HepG2 (cell line): Measurements from ENCODE around the gene APBB3. TPM values are rescaled to one million over a fixed set of nuclear protein-coding genes. Genes with fewer than 3 reads are reported as not detected.

Experiments used
- ADNP ChIP-seq: sonication (generic); formaldehyde crosslinking; IDR thresholded peaks from 2 replicates; pipeline ENCODE4 v1.4.0; 2020; ENCODE audit warnings: missing genetic modification reagents
- DPF2 ChIP-seq: sonication (generic); formaldehyde crosslinking; IDR thresholded peaks from 2 replicates; pipeline ENCODE4 v1.4.0; 2020; ENCODE audit warnings: mild to moderate bottlenecking, low read depth, missing genetic modification reagents, borderline replicate concordance
- HOXA5 ChIP-seq: sonication (generic); formaldehyde crosslinking; IDR thresholded peaks from 2 replicates; pipeline ENCODE4 v1.4.0; 2020; ENCODE audit warnings: missing genetic modification reagents
- MEIS1 ChIP-seq: sonication (generic); formaldehyde crosslinking; IDR thresholded peaks from 2 replicates; pipeline ENCODE4 v1.9.0; 2021; ENCODE audit warnings: mild to moderate bottlenecking, missing genetic modification reagents, moderate library complexity, borderline replicate concordance
- MTERF4 ChIP-seq: sonication (generic); formaldehyde crosslinking; IDR thresholded peaks from 2 replicates; pipeline ENCODE4 v1.8.0; 2023; ENCODE audit warnings: mild to moderate bottlenecking, missing genetic modification reagents
- RORA ChIP-seq: sonication (generic); formaldehyde crosslinking; IDR thresholded peaks from 2 replicates; pipeline ENCODE4 v1.5.0; 2020; ENCODE audit warnings: mild to moderate bottlenecking, missing genetic modification reagents, moderate library complexity
- SOX13 ChIP-seq, 3 experiments: fragments of 450-650 bp in 1 of 3; sonication (generic) in 1 of 3; formaldehyde crosslinking in 1 of 3; IDR thresholded peaks in 2 of 3; conservative IDR thresholded peaks in 1 of 3; 2 replicates each; pipeline versions ENCODE4 v1.5.0 to v1.6.1; 2016 to 2020; ENCODE audit warnings: antibody characterized with exemption in 1 of 3, mild to moderate bottlenecking in 1 of 3, missing compliant biosample characterization in 1 of 3, missing genetic modification reagents in 1 of 3, moderate library complexity in 1 of 3
- STAT6 ChIP-seq: sonication (generic); formaldehyde crosslinking; IDR thresholded peaks from 2 replicates; pipeline ENCODE4 v1.4.0; 2020; ENCODE audit warnings: missing genetic modification reagents, mild to moderate bottlenecking, borderline replicate concordance
- ZBTB7B ChIP-seq: sonication (generic); formaldehyde crosslinking; IDR thresholded peaks from 2 replicates; pipeline ENCODE4 v1.4.0; 2020; ENCODE audit warnings: missing genetic modification reagents
- ZNF451 ChIP-seq: sonication (generic); formaldehyde crosslinking; IDR thresholded peaks from 2 replicates; pipeline ENCODE4 v1.5.0; 2020; ENCODE audit warnings: mild to moderate bottlenecking, missing genetic modification reagents
- ZNF766 ChIP-seq: sonication (generic); formaldehyde crosslinking; IDR thresholded peaks from 2 replicates; pipeline ENCODE4 v1.5.0; 2020; ENCODE audit warnings: missing genetic modification reagents, borderline replicate concordance
- ZNF883 ChIP-seq: sonication (generic); formaldehyde crosslinking; IDR thresholded peaks from 2 replicates; pipeline ENCODE4 v1.5.1; 2020; ENCODE audit warnings: mild to moderate bottlenecking, missing genetic modification reagents; ENCODE audit errors: not compliant biosample characterization
- polyA plus RNA-seq, 8 experiments: library from polyadenylated mRNA; depleted of rRNA in 3 of 8; stranded (reverse) in 7 of 8; unstranded in 1 of 8; fragments of >200 nt; fragmentation: Illumina TruSeq in 4 of 8; extraction: Trizol in 4 of 8; gene quantifications; 2 replicates each; pipeline versions ENCODE4 v1.2.1 to v1.2.3, GENCODE V29; 2011 to 2016; ENCODE audit warnings: low read depth in 4 of 8, missing spikeins in 1 of 8, mixed read lengths in 1 of 8; ENCODE audit not compliant: insufficient read depth in 1 of 8
- total RNA-seq, 5 experiments: library from RNA; depleted of rRNA; stranded (reverse); fragments of >200 nt; fragmentation: Illumina TruSeq; extraction: Trizol; gene quantifications; 2 replicates each; pipeline ENCODE4 v1.2.3, GENCODE V29; 2016; ENCODE audit warnings: low read depth in 1 of 5
- TF ChIP-seq, protein P1 (sequence below): sonication (generic); formaldehyde crosslinking; IDR thresholded peaks from 2 replicates; pipeline ENCODE4 v1.5.1; 2020; ENCODE audit warnings: missing genetic modification reagents, mild to moderate bottlenecking, borderline replicate concordance
- TF ChIP-seq, protein P2 (sequence below): sonication (generic); formaldehyde crosslinking; IDR thresholded peaks from 2 replicates; pipeline ENCODE4 v1.5.0; 2020; ENCODE audit warnings: mild to moderate bottlenecking, missing genetic modification reagents

The APBB3 gene
- total and polyA plus RNA-seq, 2 of the 13 experiments (the other 11 are each of a cell fraction or from before 2014, with no cell fraction given): 0.38 to 0.78 TPM

DNA sequence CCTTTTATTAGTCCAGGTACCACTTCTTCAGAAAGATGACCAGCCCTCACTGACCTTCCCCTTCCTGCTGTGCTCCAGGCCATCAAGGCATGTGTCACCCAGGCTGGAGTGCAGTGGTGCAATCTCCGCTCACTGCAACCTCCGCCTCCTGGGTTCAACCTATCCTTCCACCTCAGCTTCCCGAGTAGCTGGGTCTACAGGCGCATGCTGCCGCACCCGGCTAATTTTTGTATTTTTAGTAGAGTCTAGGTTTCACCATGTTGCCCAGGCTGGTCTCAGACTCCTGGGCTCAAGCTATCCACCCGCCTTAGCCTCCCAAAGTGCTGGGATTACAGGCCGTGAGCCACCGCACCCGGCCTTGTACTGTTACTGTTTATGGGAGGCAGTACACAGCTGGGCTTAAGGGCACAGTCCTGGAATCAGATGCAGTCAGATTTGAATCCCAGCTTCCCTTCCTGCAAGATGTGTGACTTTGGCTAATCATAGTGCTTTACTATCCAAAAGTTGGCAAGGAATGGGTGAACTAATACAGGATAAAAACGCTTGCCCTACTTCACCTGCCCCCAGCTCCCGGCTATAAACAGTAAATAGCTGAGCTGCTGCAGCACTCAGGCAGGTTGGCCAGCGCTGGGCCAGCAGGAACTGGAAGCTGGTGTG is 17.4 kb downstream of the APBB3 start (continued):
- TF ChIP-seq, protein P1, sequence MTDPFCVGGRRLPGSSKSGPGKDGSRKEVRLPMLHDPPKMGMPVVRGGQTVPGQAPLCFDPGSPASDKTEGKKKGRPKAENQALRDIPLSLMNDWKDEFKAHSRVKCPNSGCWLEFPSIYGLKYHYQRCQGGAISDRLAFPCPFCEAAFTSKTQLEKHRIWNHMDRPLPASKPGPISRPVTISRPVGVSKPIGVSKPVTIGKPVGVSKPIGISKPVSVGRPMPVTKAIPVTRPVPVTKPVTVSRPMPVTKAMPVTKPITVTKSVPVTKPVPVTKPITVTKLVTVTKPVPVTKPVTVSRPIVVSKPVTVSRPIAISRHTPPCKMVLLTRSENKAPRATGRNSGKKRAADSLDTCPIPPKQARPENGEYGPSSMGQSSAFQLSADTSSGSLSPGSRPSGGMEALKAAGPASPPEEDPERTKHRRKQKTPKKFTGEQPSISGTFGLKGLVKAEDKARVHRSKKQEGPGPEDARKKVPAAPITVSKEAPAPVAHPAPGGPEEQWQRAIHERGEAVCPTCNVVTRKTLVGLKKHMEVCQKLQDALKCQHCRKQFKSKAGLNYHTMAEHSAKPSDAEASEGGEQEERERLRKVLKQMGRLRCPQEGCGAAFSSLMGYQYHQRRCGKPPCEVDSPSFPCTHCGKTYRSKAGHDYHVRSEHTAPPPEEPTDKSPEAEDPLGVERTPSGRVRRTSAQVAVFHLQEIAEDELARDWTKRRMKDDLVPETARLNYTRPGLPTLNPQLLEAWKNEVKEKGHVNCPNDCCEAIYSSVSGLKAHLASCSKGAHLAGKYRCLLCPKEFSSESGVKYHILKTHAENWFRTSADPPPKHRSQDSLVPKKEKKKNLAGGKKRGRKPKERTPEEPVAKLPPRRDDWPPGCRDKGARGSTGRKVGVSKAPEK (CRISPR knock-in tag): no peak
- no peak for TF ChIP-seq STAT6 (CRISPR knock-in tag)
- no peak for TF ChIP-seq ZNF883 (CRISPR knock-in tag)
- no peak for TF ChIP-seq SOX13 (IDR thresholded peaks at IDR 0.05)
- no peak for TF ChIP-seq SOX13 (CRISPR knock-in tag; conservative IDR thresholded peaks at IDR 0.05 in 1 of 2, IDR thresholded peaks at IDR 0.05 in 1 of 2)
- TF ChIP-seq ZNF766: no peak
- TF ChIP-seq MTERF4 (CRISPR knock-in tag): peak; percentile 87
- no peak for TF ChIP-seq ADNP (CRISPR knock-in tag)
- TF ChIP-seq DPF2 (CRISPR knock-in tag): 0 out of 2 replicates have a peak, but pooled peaks have one; percentile 28
- TF ChIP-seq HOXA5 (CRISPR knock-in tag): no peak
- TF ChIP-seq, protein P2, sequence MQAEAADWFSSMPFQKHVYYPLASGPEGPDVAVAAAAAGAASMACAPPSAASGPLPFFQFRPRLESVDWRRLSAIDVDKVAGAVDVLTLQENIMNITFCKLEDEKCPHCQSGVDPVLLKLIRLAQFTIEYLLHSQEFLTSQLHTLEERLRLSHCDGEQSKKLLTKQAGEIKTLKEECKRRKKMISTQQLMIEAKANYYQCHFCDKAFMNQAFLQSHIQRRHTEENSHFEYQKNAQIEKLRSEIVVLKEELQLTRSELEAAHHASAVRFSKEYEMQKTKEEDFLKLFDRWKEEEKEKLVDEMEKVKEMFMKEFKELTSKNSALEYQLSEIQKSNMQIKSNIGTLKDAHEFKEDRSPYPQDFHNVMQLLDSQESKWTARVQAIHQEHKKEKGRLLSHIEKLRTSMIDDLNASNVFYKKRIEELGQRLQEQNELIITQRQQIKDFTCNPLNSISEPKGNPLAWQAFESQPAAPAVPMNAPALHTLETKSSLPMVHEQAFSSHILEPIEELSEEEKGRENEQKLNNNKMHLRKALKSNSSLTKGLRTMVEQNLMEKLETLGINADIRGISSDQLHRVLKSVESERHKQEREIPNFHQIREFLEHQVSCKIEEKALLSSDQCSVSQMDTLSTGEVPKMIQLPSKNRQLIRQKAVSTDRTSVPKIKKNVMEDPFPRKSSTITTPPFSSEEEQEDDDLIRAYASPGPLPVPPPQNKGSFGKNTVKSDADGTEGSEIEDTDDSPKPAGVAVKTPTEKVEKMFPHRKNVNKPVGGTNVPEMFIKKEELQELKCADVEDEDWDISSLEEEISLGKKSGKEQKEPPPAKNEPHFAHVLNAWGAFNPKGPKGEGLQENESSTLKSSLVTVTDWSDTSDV (CRISPR knock-in tag): no peak
- TF ChIP-seq ZNF451 (CRISPR knock-in tag): no peak
- TF ChIP-seq RORA (CRISPR knock-in tag): no peak
- TF ChIP-seq MEIS1: no peak
- peak; percentile 1; the same call in 1 of the 2 replicates for TF ChIP-seq ZBTB7B (CRISPR knock-in tag)
